Neuron (in vitro differentiated cells): ENCODE measurements around the gene GPHA2.

ENCODE experiments used
- H2AFZ ChIP-seq: one replicate; pipeline ENCODE4 v1.6.1; 2013; ENCODE audit warnings: low read depth, mild to moderate bottlenecking, inconsistent platforms, low read length, moderate library complexity
- H3K27me3 ChIP-seq: one replicate; pipeline ENCODE4 v1.6.1; 2013; ENCODE audit warnings: low read length; ENCODE audit not compliant: insufficient read depth
- H3K36me3 ChIP-seq: one replicate; pipeline ENCODE4 v1.6.1; 2013; ENCODE audit warnings: low read length; ENCODE audit not compliant: insufficient read depth
- H3K4me1 ChIP-seq: one replicate; pipeline ENCODE4 v1.6.1; 2013; ENCODE audit warnings: low read length; ENCODE audit not compliant: insufficient read depth
- H3K4me3 ChIP-seq: 2 replicates; pipeline ENCODE4 v1.5.1; 2013; ENCODE audit warnings: mild to moderate bottlenecking, low read length, moderate library complexity
- H3K9me3 ChIP-seq: one replicate; pipeline ENCODE4 v1.6.1; 2013; ENCODE audit warnings: low read length

Gene GPHA2

GRCh38 chr11:64898541-64898940, 37.2 kb downstream of the GPHA2 start:
- H3K4me1 ChIP-seq = no peaks in the 10 kb centered on the region
- H3K36me3 ChIP-seq = peaks cover 44% of the 10 kb centered on the region
- no peak overlapping the region for H3K4me3 ChIP-seq
- no peak overlapping the region for H2AFZ ChIP-seq
- H3K27me3 ChIP-seq = no peaks in the 10 kb centered on the region
- no peaks in the 10 kb centered on the region for H3K9me3 ChIP-seq

- Histone ChIP-seq H2AFZ (no peak overlapping the region), H3K4me3 (no peak overlapping the region), H3K9me3 (no peaks in the 10 kb centered on the region), H3K4me1 (no peaks in the 10 kb centered on the region), H3K27me3 (no peaks in the 10 kb centered on the region), H3K36me3 (peaks cover 39% of the 10 kb centered on the region)
Observed at GRCh38 chr11:64898076-64898445, 37.6 kb downstream of the GPHA2 start.

GRCh38 chr11:64897381-64898075, 38.2 kb downstream of the GPHA2 start:
- Histone ChIP-seq H3K4me1 (no peaks in the 10 kb centered on the region), H3K4me3 (no peak overlapping the region), H3K36me3 (peaks cover 36% of the 10 kb centered on the region), H3K9me3 (no peaks in the 10 kb centered on the region), H2AFZ (no peak overlapping the region), H3K27me3 (no peaks in the 10 kb centered on the region)

GRCh38 chr11:64896448-64897022, 39.2 kb downstream of the GPHA2 start:
- Histone ChIP-seq H3K36me3 (peaks cover 29% of the 10 kb centered on the region), H2AFZ (no peak overlapping the region), H3K4me1 (no peaks in the 10 kb centered on the region), H3K4me3 (no peak overlapping the region), H3K9me3 (no peaks in the 10 kb centered on the region), H3K27me3 (no peaks in the 10 kb centered on the region)

- Histone ChIP-seq H3K9me3 (no peaks in the 10 kb centered on the region), H3K27me3 (no peaks in the 10 kb centered on the region), H3K36me3 (peaks cover 21% of the 10 kb centered on the region), H3K4me1 (no peaks in the 10 kb centered on the region), H3K4me3 (no peak overlapping the region), H2AFZ (no peak overlapping the region)
Observed at GRCh38 chr11:64894812-64895452, 40.8 kb downstream of the GPHA2 start.

GRCh38 chr11:64894070-64894811, 41.5 kb downstream of the GPHA2 start:
- H2AFZ ChIP-seq = no peak overlapping the region
- peaks cover 21% of the 10 kb centered on the region for H3K36me3 ChIP-seq
- no peak overlapping the region for H3K4me3 ChIP-seq
- no peaks in the 10 kb centered on the region for H3K4me1 ChIP-seq
- H3K9me3 ChIP-seq = no peaks in the 10 kb centered on the region
- no peaks in the 10 kb centered on the region for H3K27me3 ChIP-seq

- Histone ChIP-seq H3K36me3 (peaks cover 18% of the 10 kb centered on the region), H3K9me3 (no peaks in the 10 kb centered on the region), H3K4me3 (no peak overlapping the region), H2AFZ (no peak overlapping the region), H3K27me3 (no peaks in the 10 kb centered on the region), H3K4me1 (peaks cover 3% of the 10 kb centered on the region)
Observed at GRCh38 chr11:64893194-64894069, 42.3 kb downstream of the GPHA2 start.

GRCh38 chr11:64892838-64893193, 42.9 kb downstream of the GPHA2 start:
- peaks cover 7% of the 10 kb centered on the region for H3K4me1 ChIP-seq
- no peaks in the 10 kb centered on the region for H3K27me3 ChIP-seq
- H3K4me3 ChIP-seq = no peak overlapping the region
- H3K36me3 ChIP-seq = peaks cover 12% of the 10 kb centered on the region
- no peak overlapping the region for H2AFZ ChIP-seq
- H3K9me3 ChIP-seq = no peaks in the 10 kb centered on the region

- Histone ChIP-seq H3K36me3 (peaks cover 8% of the 10 kb centered on the region), H2AFZ (no peak overlapping the region), H3K9me3 (no peaks in the 10 kb centered on the region), H3K27me3 (no peaks in the 10 kb centered on the region), H3K4me1 (peaks cover 7% of the 10 kb centered on the region), H3K4me3 (no peak overlapping the region)
Observed at GRCh38 chr11:64892411-64892831, 43.3 kb downstream of the GPHA2 start.

- H2AFZ ChIP-seq = no peak overlapping the region
- no peak overlapping the region for H3K4me3 ChIP-seq
- peaks cover 7% of the 10 kb centered on the region for H3K4me1 ChIP-seq
- H3K9me3 ChIP-seq = no peaks in the 10 kb centered on the region
- peaks cover 6% of the 10 kb centered on the region for H3K36me3 ChIP-seq
- no peaks in the 10 kb centered on the region for H3K27me3 ChIP-seq
Observed at GRCh38 chr11:64891880-64892279, 43.8 kb downstream of the GPHA2 start.

GRCh38 chr11:64891215-64891848, 44.4 kb downstream of the GPHA2 start:
- no peak overlapping the region for H3K4me3 ChIP-seq
- H3K27me3 ChIP-seq = no peaks in the 10 kb centered on the region
- H2AFZ ChIP-seq = no peak overlapping the region
- peaks cover 7% of the 10 kb centered on the region for H3K4me1 ChIP-seq
- H3K9me3 ChIP-seq = no peaks in the 10 kb centered on the region
- H3K36me3 ChIP-seq = peaks cover under 1% of the 10 kb centered on the region

- no peak overlapping the region for H2AFZ ChIP-seq
- H3K36me3 ChIP-seq = no peaks in the 10 kb centered on the region
- H3K4me1 ChIP-seq = peaks cover 10% of the 10 kb centered on the region
- H3K9me3 ChIP-seq = no peaks in the 10 kb centered on the region
- no peak overlapping the region for H3K4me3 ChIP-seq
- H3K27me3 ChIP-seq = no peaks in the 10 kb centered on the region
Observed at GRCh38 chr11:64890522-64890939, 45.2 kb downstream of the GPHA2 start.
